GM12878 (cell line): ENCODE results near the gene LRCH4. TPM values are rescaled to one million over a fixed set of nuclear protein-coding genes. Genes with fewer than 3 reads are reported as not detected.

Source experiments
- ATAC-seq: fragments of 200-7000 bp; cut with Tn5 transposase; 3 replicates; pipeline ENCODE4 v1.9.1; 2020; ENCODE audit warnings: mild to moderate bottlenecking, moderate library complexity
- BruUV-seq: library from RNA; stranded (reverse); fragments of 400-500 nt; replicated peaks from 2 replicates; lab custom pipeline; 2021; lab: Mats Ljungman, UMichigan
- CTCF ChIA-PET: fragments of 300-600 bp; sonication (Branson Sonifier 250); formaldehyde crosslinking; extraction: SDS; loops from one replicate; lab custom pipeline; 2021; ENCODE audit warnings: inconsistent platforms; lab: Yijun Ruan, JAX
- POLR2A ChIA-PET: fragments of 350-600 bp; formaldehyde crosslinking; extraction: SDS; loops from one replicate; lab custom pipeline; 2021; ENCODE audit warnings: inconsistent platforms; lab: Charles Lee
- RAD21 ChIA-PET: fragments of 300-600 bp; sonication (Branson Sonifier 250); formaldehyde crosslinking; loops from one replicate; lab custom pipeline; 2023; ENCODE audit warnings: antibody characterized with exemption; ENCODE audit not compliant: unreplicated experiment; lab: Charles Lee
- SMC1A ChIA-PET: fragments of 300-600 bp; sonication (Branson Sonifier 250); formaldehyde crosslinking; loops from one replicate; lab custom pipeline; 2023; ENCODE audit not compliant: unreplicated experiment, uncharacterized antibody; lab: Charles Lee
- DNase-seq: peaks from one replicate; pipeline ENCODE4 v3.0.0-alpha.2; 2011; ENCODE audit warnings: low read depth, low spot score
- FAIRE-seq: peaks from 3 replicates; lab custom pipeline; 2011; peaks lifted over from hg19 to GRCh38; lab: Jason Lieb, UNC
- H2AFZ ChIP-seq: 2 replicates; pipeline ENCODE4 v1.6.0; 2011; ENCODE audit warnings: low read depth, low read length, control low read depth; ENCODE audit not compliant: control insufficient read depth
- H3K27ac ChIP-seq: 2 replicates; pipeline ENCODE4 v1.5.1; 2011; ENCODE audit warnings: control low read depth; ENCODE audit not compliant: control insufficient read depth, insufficient read depth
- H3K27me3 ChIP-seq, 2 experiments: replicated peaks in 1 of 2; 2 replicates each; pipeline versions ENCODE4 v1.6.0 to v1.6.1; 2011; ENCODE audit warnings: low read length in 1 of 2; ENCODE audit not compliant: control insufficient read depth in 2 of 2, insufficient read depth in 2 of 2
- H3K36me3 ChIP-seq, 2 experiments: 2 replicates each; pipeline ENCODE4 v1.5.1; 2011; ENCODE audit warnings: low read length in 1 of 2; ENCODE audit not compliant: control insufficient read depth in 2 of 2, insufficient read depth in 2 of 2
- H3K4me1 ChIP-seq: 2 replicates; pipeline ENCODE4 v1.6.1; 2011; ENCODE audit warnings: mild to moderate bottlenecking, low read length, moderate library complexity, mixed read lengths; ENCODE audit not compliant: control insufficient read depth, insufficient read depth
- H3K4me2 ChIP-seq: 2 replicates; pipeline ENCODE4 v1.6.0; 2011; ENCODE audit warnings: control low read depth; ENCODE audit not compliant: control insufficient read depth, insufficient read depth
- H3K4me3 ChIP-seq: fragments of 200-600 bp; sonication (generic); 2 replicates; pipeline ENCODE4 v1.5.1; 2016
- H3K79me2 ChIP-seq: 2 replicates; pipeline ENCODE4 v1.6.0; 2011; ENCODE audit warnings: low read length; ENCODE audit not compliant: control insufficient read depth, insufficient read depth
- H3K9ac ChIP-seq: 2 replicates; pipeline ENCODE4 v1.8.0; 2011; ENCODE audit warnings: low read length, control low read depth, mixed read lengths; ENCODE audit not compliant: control insufficient read depth, insufficient read depth
- H3K9me3 ChIP-seq: replicated peaks from 3 replicates; pipeline ENCODE4 v1.5.1; 2011; ENCODE audit warnings: mild to moderate bottlenecking, low read length; ENCODE audit not compliant: control insufficient read depth, insufficient read depth
- H4K20me1 ChIP-seq: 2 replicates; pipeline ENCODE4 v1.6.0; 2011; ENCODE audit not compliant: control insufficient read depth, insufficient read depth
- DPF2 ChIP-seq: fragments of 450-650 bp; IDR thresholded peaks from 2 replicates; pipeline ENCODE4 v1.6.1; 2017; ENCODE audit warnings: mild to moderate bottlenecking
- GABPA ChIP-seq: IDR thresholded peaks from 2 replicates; pipeline ENCODE4 v1.6.1; 2014; ENCODE audit warnings: antibody characterized with exemption, low read depth, mild to moderate bottlenecking, inconsistent platforms
- KAT2A ChIP-seq: conservative IDR thresholded peaks from 2 replicates; pipeline ENCODE4 v1.6.1; 2011; ENCODE audit warnings: low read depth, low read length; ENCODE audit not compliant: control insufficient read depth
- NFYB ChIP-seq: IDR thresholded peaks from 2 replicates; pipeline ENCODE4 v1.6.1; 2011; ENCODE audit warnings: low read depth, mild to moderate bottlenecking, low read length, improper control_type of control experiment, moderate library complexity; ENCODE audit not compliant: insufficient read depth
- PAX8 ChIP-seq: fragments of 450-650 bp; IDR thresholded peaks from 2 replicates; pipeline ENCODE4 v1.6.1; 2017; ENCODE audit warnings: mild to moderate bottlenecking, moderate library complexity
- RBBP5 ChIP-seq: fragments of 200-600 bp; sonication (generic); conservative IDR thresholded peaks from 2 replicates; pipeline ENCODE4 v1.6.1; 2016
- SMAD5 ChIP-seq: IDR thresholded peaks from 2 replicates; pipeline ENCODE4 v1.6.1; 2016; ENCODE audit warnings: antibody characterized with exemption, low read depth
- SMARCA5 ChIP-seq: fragments of 450-650 bp; IDR thresholded peaks from 2 replicates; pipeline ENCODE4 v1.6.1; 2017; ENCODE audit warnings: mild to moderate bottlenecking
- SUPT20H ChIP-seq: IDR thresholded peaks from 2 replicates; pipeline ENCODE4 v1.6.1; 2011; ENCODE audit warnings: low read depth, mild to moderate bottlenecking, low read length, moderate library complexity, borderline replicate concordance; ENCODE audit not compliant: control insufficient read depth
- TAF1 ChIP-seq: IDR thresholded peaks from 2 replicates; pipeline ENCODE4 v1.6.1; 2011; ENCODE audit warnings: mild to moderate bottlenecking, low read depth, low read length, borderline replicate concordance
- TCF7 ChIP-seq: IDR thresholded peaks from 2 replicates; pipeline ENCODE4 v1.6.1; 2014; ENCODE audit warnings: antibody characterized with exemption, borderline replicate concordance
- WGBS: methylation state at CpG from one replicate; pipeline ENCODE4 v1.1.6; 2016; ENCODE audit warnings: low lambda C conversion rate; ENCODE audit not compliant: insufficient replicate concordance, insufficient coverage; ENCODE audit errors: missing lambda C conversion rate; 5-methylcytosine and 5-hydroxymethylcytosine counted together
- in situ Hi-C: fragments of 300-500 bp; cut with MboI; formaldehyde crosslinking; loops from 9 replicates; pipeline ENCODE4 v1.14.3; 2018; ENCODE audit warnings: mixed read lengths
- intact Hi-C: fragments of 100-400 bp; cut with micrococcal nuclease; formaldehyde crosslinking; loops from one replicate; pipeline ENCODE4 v1.14.2; 2022; ENCODE audit not compliant: unreplicated experiment
- polyA plus RNA-seq, 11 experiments: library from polyadenylated mRNA; depleted of rRNA in 4 of 11; unstranded in 6 of 11; stranded (reverse) in 5 of 11; fragments of >200 nt; fragmentation: Nextera tagmentation in 4 of 11; fragmentation: Illumina TruSeq in 1 of 11; extraction: Ambion mirVana in 4 of 11; extraction: Trizol in 1 of 11; gene quantifications; 1 replicate in 1 of 11; 2 replicates in 10 of 11; pipeline versions ENCODE4 v1.2.1 to v1.2.3, GENCODE V29; 2011 to 2016; ENCODE audit warnings: inconsistent platforms in 2 of 11, missing spikeins in 2 of 11, low read depth in 1 of 11
- total RNA-seq, 4 experiments: library from RNA; depleted of rRNA in 3 of 4; stranded (reverse); fragments of >200 nt in 3 of 4; fragmentation: Illumina TruSeq in 1 of 4; extraction: Trizol in 1 of 4; gene quantifications; 2 replicates each; pipeline versions ENCODE4 v1.2.1 to v1.2.3, GENCODE V29; 2013 to 2021
- TF ChIP-seq, protein P1 (sequence below): IDR thresholded peaks from 2 replicates; pipeline ENCODE4 v1.6.1; 2012; ENCODE audit warnings: improper control_type of control experiment, low read depth, low read length; ENCODE audit not compliant: insufficient replicate concordance
- TF ChIP-seq, protein P2 (sequence below): IDR thresholded peaks from 2 replicates; pipeline ENCODE4 v1.6.1; 2012; ENCODE audit warnings: low read depth, low read length, improper control_type of control experiment

LRCH4 gene
- total and polyA plus RNA-seq, 10 of the 15 experiments (the other 5 are each of a cell fraction or from before 2014, with no cell fraction given): 0.58 to 96.7 (median 28.4) TPM

DNA sequence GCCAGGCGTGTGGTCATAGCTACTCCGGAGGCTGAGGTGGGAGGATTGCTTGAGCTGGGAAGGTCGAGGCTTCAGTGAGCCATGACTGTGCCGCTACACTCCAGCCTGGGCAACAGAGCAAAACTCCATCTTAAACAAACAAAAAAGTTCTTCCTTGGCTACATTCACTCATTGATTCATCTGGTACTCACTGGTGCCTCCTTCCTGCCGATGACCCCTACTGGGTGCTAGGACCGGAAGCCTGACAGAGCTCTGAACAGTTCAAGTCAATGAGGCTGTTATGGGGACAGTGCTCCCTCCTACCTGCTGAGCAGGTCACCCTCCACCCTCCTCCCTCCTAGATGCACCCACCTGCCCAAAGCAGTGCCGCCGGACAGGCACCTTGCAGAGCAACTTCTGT lies 21.2 kb upstream of the LRCH4 start:
- no peak for DNase-seq
- POLR2A ChIA-PET: interaction anchor here (0.6 to 1.3 kb wide), 2 partner anchors 23 to 156 kb away, joined by 4 read pairs; no protein-coding TSS in a partner anchor

DNA sequence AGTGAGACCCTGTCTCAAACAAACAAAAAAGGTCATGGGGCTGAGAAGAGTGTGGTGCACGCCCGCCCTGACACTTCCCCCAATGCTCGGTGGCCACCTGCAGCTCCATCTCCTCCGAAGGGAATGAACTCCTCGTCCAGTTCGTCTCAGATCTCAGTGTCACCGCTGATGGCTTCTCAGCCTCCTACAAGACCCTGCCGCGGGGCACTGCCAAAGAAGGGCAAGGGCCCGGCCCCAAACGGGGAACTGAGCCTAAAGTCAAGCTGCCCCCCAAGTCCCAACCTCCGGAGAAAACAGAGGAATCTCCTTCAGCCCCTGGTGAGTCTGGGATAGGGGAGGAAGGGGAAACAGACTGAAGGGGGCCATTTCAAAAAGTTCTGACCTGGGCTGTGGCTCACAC lies 20.4 kb upstream of the LRCH4 start:
- in situ Hi-C loops: no loop called here
- ChIA-PET CTCF (interaction anchor here (1.0 to 1.3 kb wide), 4 partner anchors 39 to 124 kb away, joined by 3 read pairs; no protein-coding TSS in a partner anchor), POLR2A (interaction anchor here (0.6 to 1.3 kb wide), 2 partner anchors 22 to 155 kb away, joined by 4 read pairs; no protein-coding TSS in a partner anchor), RAD21 (no interaction called here), SMC1A (interaction anchor here (1.4 kb wide), 1 partner anchor 11 kb away, joined by 5 read pairs; no protein-coding TSS in a partner anchor)
- Histone ChIP-seq H4K20me1 (no peaks in the 10 kb centered on the region), H3K4me1 (peaks cover 10% of the 10 kb centered on the region), H3K9me3 (no peaks in the 10 kb centered on the region), H3K27ac (no peak overlapping the region), H3K4me3 (no peak overlapping the region), H3K4me2 (no peak overlapping the region), H2AFZ (no peak overlapping the region), H3K36me3 (no peaks in the 10 kb centered on the region), H3K27me3 (peaks cover 0 to 5% of the 10 kb centered on the region in 2 experiments; a peak in 2 of 4 replicates), H3K79me2 (no peaks in the 10 kb centered on the region), H3K9ac (no peak overlapping the region)
- FAIRE-seq: no peak
- intact Hi-C loops: no loop called here
- 82% methylated on average over 12 of the region's 12 CpGs for WGBS
- BruUV-seq: no TSS peak
- no peak for DNase-seq
- no peak for ATAC-seq
- TF ChIP-seq TCF7 (no peak), GABPA (no peak), KAT2A (no peak)
- TF ChIP-seq, protein P1, sequence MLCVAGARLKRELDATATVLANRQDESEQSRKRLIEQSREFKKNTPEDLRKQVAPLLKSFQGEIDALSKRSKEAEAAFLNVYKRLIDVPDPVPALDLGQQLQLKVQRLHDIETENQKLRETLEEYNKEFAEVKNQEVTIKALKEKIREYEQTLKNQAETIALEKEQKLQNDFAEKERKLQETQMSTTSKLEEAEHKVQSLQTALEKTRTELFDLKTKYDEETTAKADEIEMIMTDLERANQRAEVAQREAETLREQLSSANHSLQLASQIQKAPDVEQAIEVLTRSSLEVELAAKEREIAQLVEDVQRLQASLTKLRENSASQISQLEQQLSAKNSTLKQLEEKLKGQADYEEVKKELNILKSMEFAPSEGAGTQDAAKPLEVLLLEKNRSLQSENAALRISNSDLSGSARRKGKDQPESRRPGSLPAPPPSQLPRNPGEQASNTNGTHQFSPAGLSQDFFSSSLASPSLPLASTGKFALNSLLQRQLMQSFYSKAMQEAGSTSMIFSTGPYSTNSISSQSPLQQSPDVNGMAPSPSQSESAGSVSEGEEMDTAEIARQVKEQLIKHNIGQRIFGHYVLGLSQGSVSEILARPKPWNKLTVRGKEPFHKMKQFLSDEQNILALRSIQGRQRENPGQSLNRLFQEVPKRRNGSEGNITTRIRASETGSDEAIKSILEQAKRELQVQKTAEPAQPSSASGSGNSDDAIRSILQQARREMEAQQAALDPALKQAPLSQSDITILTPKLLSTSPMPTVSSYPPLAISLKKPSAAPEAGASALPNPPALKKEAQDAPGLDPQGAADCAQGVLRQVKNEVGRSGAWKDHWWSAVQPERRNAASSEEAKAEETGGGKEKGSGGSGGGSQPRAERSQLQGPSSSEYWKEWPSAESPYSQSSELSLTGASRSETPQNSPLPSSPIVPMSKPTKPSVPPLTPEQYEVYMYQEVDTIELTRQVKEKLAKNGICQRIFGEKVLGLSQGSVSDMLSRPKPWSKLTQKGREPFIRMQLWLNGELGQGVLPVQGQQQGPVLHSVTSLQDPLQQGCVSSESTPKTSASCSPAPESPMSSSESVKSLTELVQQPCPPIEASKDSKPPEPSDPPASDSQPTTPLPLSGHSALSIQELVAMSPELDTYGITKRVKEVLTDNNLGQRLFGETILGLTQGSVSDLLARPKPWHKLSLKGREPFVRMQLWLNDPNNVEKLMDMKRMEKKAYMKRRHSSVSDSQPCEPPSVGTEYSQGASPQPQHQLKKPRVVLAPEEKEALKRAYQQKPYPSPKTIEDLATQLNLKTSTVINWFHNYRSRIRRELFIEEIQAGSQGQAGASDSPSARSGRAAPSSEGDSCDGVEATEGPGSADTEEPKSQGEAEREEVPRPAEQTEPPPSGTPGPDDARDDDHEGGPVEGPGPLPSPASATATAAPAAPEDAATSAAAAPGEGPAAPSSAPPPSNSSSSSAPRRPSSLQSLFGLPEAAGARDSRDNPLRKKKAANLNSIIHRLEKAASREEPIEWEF: no peak

More for the DNA sequence above, 21.2 kb upstream of the LRCH4 start:
- H3K4me1 ChIP-seq: peaks cover 10% of the 10 kb centered on the region
- TF ChIP-seq RBBP5: no peak
- TF ChIP-seq SMARCA5: no peak
- no peak for TF ChIP-seq NFYB
- TF ChIP-seq SUPT20H: no peak
- no peak for TF ChIP-seq TAF1
- no peak for TF ChIP-seq SMAD5
- TF ChIP-seq, protein P2, sequence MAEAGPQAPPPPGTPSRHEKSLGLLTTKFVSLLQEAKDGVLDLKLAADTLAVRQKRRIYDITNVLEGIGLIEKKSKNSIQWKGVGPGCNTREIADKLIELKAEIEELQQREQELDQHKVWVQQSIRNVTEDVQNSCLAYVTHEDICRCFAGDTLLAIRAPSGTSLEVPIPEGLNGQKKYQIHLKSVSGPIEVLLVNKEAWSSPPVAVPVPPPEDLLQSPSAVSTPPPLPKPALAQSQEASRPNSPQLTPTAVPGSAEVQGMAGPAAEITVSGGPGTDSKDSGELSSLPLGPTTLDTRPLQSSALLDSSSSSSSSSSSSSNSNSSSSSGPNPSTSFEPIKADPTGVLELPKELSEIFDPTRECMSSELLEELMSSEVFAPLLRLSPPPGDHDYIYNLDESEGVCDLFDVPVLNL: no peak
- no peak for TF ChIP-seq PAX8
- TF ChIP-seq DPF2: no peak
- H3K27ac ChIP-seq: no peak overlapping the region
- CTCF ChIA-PET: interaction anchor here (1.3 kb wide), 1 partner anchor 40 kb away, joined by 3 read pairs; no protein-coding TSS in a partner anchor
- no peak for ATAC-seq
- no peak for FAIRE-seq
- H3K36me3 ChIP-seq: no peaks in the 10 kb centered on the region
- H3K79me2 ChIP-seq: no peaks in the 10 kb centered on the region
- H2AFZ ChIP-seq: no peak overlapping the region
- H3K9me3 ChIP-seq: no peaks in the 10 kb centered on the region
- no peaks in the 10 kb centered on the region for H4K20me1 ChIP-seq
- H3K4me2 ChIP-seq: no peak overlapping the region
- H3K9ac ChIP-seq: no peak overlapping the region
- WGBS: 71% methylated on average over 8 of the region's 8 CpGs
- no peak overlapping the region for H3K4me3 ChIP-seq
- BruUV-seq: no TSS peak
- peaks cover 0 to 5% of the 10 kb centered on the region in 2 experiments; a peak in 2 of 4 replicates for H3K27me3 ChIP-seq
- RAD21 ChIA-PET: no interaction called here
- intact Hi-C loops: no loop called here
- SMC1A ChIA-PET: interaction anchor here (0.6 to 0.7 kb wide), 2 partner anchors 42 to 48 kb away, joined by 3 read pairs; no protein-coding TSS in a partner anchor
- in situ Hi-C loops: no loop called here
